Natural killer cell (primary cell): Measurements from ENCODE around the gene TXNDC11. TPM values are rescaled to one million over a fixed set of nuclear protein-coding genes. Genes with fewer than 3 reads are reported as not detected.
A peak's percentile ranks its signal among the peaks of the same experiment; 100 is the strongest.

Source experiments
- ATAC-seq, 3 donors: fragments of 150-1000 bp in 2 of 3; fragments of 200-7000 bp in 1 of 3; cut with Tn5 transposase; 1 replicate in 1 of 3; 2 replicates in 2 of 3; pipeline ENCODE4 v1.10.0; 2021; ENCODE audit warnings: mild to moderate bottlenecking in 2 of 3, moderate library complexity in 2 of 3
- DNase-seq, 2 donors: peaks; one replicate each; pipeline versions ENCODE4 v3.0.0 to v3.0.0-alpha.2; 2013 to 2021; ENCODE audit warnings: mixed read lengths in 1 of 2
- H3K27ac ChIP-seq: one replicate; pipeline ENCODE4 v1.5.1; 2013; ENCODE audit warnings: mild to moderate bottlenecking, low read length
- H3K27me3 ChIP-seq: one replicate; pipeline ENCODE4 v1.6.1; 2013; ENCODE audit warnings: low read length; ENCODE audit not compliant: control insufficient read depth, insufficient read depth
- H3K36me3 ChIP-seq: one replicate; pipeline ENCODE4 v1.6.1; 2013; ENCODE audit warnings: low read length; ENCODE audit not compliant: control insufficient read depth, insufficient read depth
- H3K4me1 ChIP-seq: one replicate; pipeline ENCODE4 v1.6.1; 2013; ENCODE audit warnings: low read length; ENCODE audit not compliant: control insufficient read depth, insufficient read depth
- H3K4me3 ChIP-seq: one replicate; pipeline ENCODE4 v1.5.1; 2013; ENCODE audit warnings: low read length
- H3K9me3 ChIP-seq: one replicate; pipeline ENCODE4 v1.6.1; 2013; ENCODE audit warnings: low read length; ENCODE audit not compliant: control insufficient read depth, insufficient read depth
- H3K27ac Mint-ChIP-seq, 2 donors: one replicate each; pipeline ENCODE4 v1.8.0; 2022; ENCODE audit warnings: mild to moderate bottlenecking in 2 of 2, mixed read lengths in 2 of 2, moderate library complexity in 1 of 2
- H3K27me3 Mint-ChIP-seq, 2 donors: one replicate each; pipeline ENCODE4 v1.8.0; 2022; ENCODE audit warnings: low read depth in 2 of 2, mixed read lengths in 2 of 2
- H3K36me3 Mint-ChIP-seq: one replicate; pipeline ENCODE4 v1.8.0; 2022; ENCODE audit warnings: mixed read lengths
- H3K4me1 Mint-ChIP-seq, 2 donors: one replicate each; pipeline ENCODE4 v1.8.0; 2022; ENCODE audit warnings: mixed read lengths in 2 of 2
- H3K4me3 Mint-ChIP-seq: one replicate; pipeline ENCODE4 v1.8.0; 2022; ENCODE audit warnings: mild to moderate bottlenecking, moderate library complexity, mixed read lengths
- H3K9me3 Mint-ChIP-seq, 2 donors: one replicate each; pipeline ENCODE4 v1.8.0; 2022; ENCODE audit warnings: mixed read lengths in 2 of 2
- CTCF ChIP-seq: fragments of 200-600 bp; IDR thresholded peaks from one replicate; pipeline ENCODE4 v1.8.0; 2022; ENCODE audit warnings: antibody characterized with exemption
- WGBS: methylation state at CpG from one replicate; pipeline ENCODE4 v1.1.7; 2013; ENCODE audit warnings: missing lambda C conversion rate; ENCODE audit not compliant: insufficient coverage; 5-methylcytosine and 5-hydroxymethylcytosine counted together
- intact Hi-C: fragments of 100-400 bp; cut with micrococcal nuclease; formaldehyde crosslinking; loops from one replicate; pipeline ENCODE4 v1.14.2; 2022
- total RNA-seq, 4 donors: library from RNA; stranded (reverse); fragments of 120-200 nt in 1 of 4; gene quantifications; one replicate each; pipeline versions ENCODE4 v1.2.3 to v1.2.4, GENCODE V29; 2013 to 2022

TXNDC11 gene
- total RNA-seq, 3 donors from 2014 or later (not counting 1 experiment from before 2014, with no cell fraction given) = 63.4 to 99.2 (median 68.9) TPM

GRCh38 chr16:11721781-11722467 lies 20.7 kb downstream of the TXNDC11 start:
- Histone ChIP-seq H3K36me3 (peaks cover 59% of the 10 kb centered on the region), H3K4me1 (no peaks in the 10 kb centered on the region), H3K27me3 (no peaks in the 10 kb centered on the region), H3K9me3 (no peaks in the 10 kb centered on the region), H3K27ac (no peak overlapping the region), H3K4me3 (no peak overlapping the region)
- Mint-ChIP-seq H3K4me3 (no peak overlapping the region), H3K36me3 (peaks cover 10% of the 10 kb centered on the region), H3K27ac (peak overlapping the region in 1 of 2 donors; percentile 45), H3K9me3 (no peaks in the 10 kb centered on the region), H3K4me1 (peaks cover 5 to 16% of the 10 kb centered on the region in 2 donors), H3K27me3 (no peaks in the 10 kb centered on the region)
- ATAC-seq (no peak), DNase-seq (no peak)
- WGBS = 91% methylated on average over 4 of the region's 4 CpGs
- intact Hi-C loops = no loop called here
- no peak for TF ChIP-seq CTCF

DNA sequence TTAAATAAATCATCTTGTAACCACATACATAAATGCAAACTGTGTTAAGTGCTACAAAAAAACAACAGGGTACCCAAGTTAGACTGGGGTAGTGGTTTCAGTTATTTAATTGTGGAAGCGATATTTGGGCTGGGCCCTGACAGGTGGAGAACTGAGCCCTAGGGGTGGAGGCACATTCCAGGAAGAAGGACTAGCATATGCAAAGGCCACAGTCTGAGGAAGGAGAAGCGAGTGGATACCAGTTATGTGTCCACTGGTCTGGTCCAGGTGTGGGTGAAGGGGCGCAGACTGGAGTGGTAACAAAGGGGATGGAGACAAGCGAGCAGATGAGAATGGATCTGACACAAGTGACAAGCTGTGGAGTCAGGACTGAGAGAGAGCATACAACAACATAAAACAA lies 22.9 kb downstream of the TXNDC11 start:
- Mint-ChIP-seq H3K27ac (no peak overlapping the region), H3K4me3 (no peak overlapping the region), H3K4me1 (peaks cover 10 to 16% of the 10 kb centered on the region in 2 donors), H3K36me3 (peaks cover 16% of the 10 kb centered on the region), H3K9me3 (no peaks in the 10 kb centered on the region), H3K27me3 (no peaks in the 10 kb centered on the region)
- ATAC-seq = no peak
- TF ChIP-seq CTCF = no peak
- Histone ChIP-seq H3K4me1 (no peaks in the 10 kb centered on the region), H3K9me3 (no peaks in the 10 kb centered on the region), H3K4me3 (no peak overlapping the region), H3K27ac (no peak overlapping the region), H3K36me3 (peaks cover 57% of the 10 kb centered on the region), H3K27me3 (no peaks in the 10 kb centered on the region)
- intact Hi-C loops = no loop called here
- WGBS = 99% methylated on average over 4 of the region's 4 CpGs
- no peak for DNase-seq

GRCh38 chr16:11719171-11719570 lies 23.5 kb downstream of the TXNDC11 start:
- Mint-ChIP-seq H3K27me3 (no peaks in the 10 kb centered on the region), H3K9me3 (no peaks in the 10 kb centered on the region), H3K4me1 (peaks cover 10 to 16% of the 10 kb centered on the region in 2 donors), H3K36me3 (peaks cover 16% of the 10 kb centered on the region), H3K4me3 (no peak overlapping the region), H3K27ac (no peak overlapping the region)
- no peaks in the 10 kb centered on the region for H3K27me3 ChIP-seq
- TF ChIP-seq CTCF = no peak
- no peaks in the 10 kb centered on the region for H3K9me3 ChIP-seq
- H3K4me1 ChIP-seq = peaks cover 3% of the 10 kb centered on the region
- H3K36me3 ChIP-seq = peaks cover 52% of the 10 kb centered on the region
- ATAC-seq (no peak), DNase-seq (no peak)
- no peak overlapping the region for H3K4me3 ChIP-seq
- intact Hi-C loops = no loop called here
- H3K27ac ChIP-seq = no peak overlapping the region

DNA sequence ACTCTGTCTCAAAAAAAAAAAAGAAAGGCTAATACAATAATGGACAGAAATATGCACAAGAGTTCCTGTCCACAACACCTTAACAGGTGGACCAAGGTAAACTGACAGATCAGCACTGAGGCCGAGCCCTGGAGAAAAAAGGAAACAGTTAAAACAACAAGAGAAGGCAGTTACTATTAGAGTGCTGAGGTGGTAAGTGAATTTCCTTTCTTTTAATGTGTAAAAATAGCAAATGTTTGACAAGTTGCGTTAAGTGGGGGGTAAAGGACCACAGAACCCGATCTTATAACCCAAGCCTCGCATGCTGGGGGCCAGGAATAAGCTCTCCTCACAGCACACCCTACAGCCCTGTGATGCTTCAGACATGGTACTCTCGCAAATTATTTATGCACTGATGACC lies 24.8 kb downstream of the TXNDC11 start:
- Mint-ChIP-seq H3K36me3 (peaks cover 16% of the 10 kb centered on the region), H3K27me3 (no peaks in the 10 kb centered on the region), H3K27ac (peak overlapping the region in 1 of 2 donors; percentile 21), H3K4me3 (no peak overlapping the region), H3K4me1 (peaks cover 10 to 16% of the 10 kb centered on the region in 2 donors), H3K9me3 (no peaks in the 10 kb centered on the region)
- ATAC-seq = no peak
- Histone ChIP-seq H3K27me3 (no peaks in the 10 kb centered on the region), H3K4me3 (no peak overlapping the region), H3K9me3 (no peaks in the 10 kb centered on the region), H3K27ac (no peak overlapping the region), H3K4me1 (peaks cover 3% of the 10 kb centered on the region), H3K36me3 (peaks cover 44% of the 10 kb centered on the region)
- no peak for DNase-seq
- intact Hi-C loops = no loop called here
- WGBS = 34% methylated on average over 5 of the region's 5 CpGs
- no peak for TF ChIP-seq CTCF
